Measurements from ENCODE around the gene HOXC13. TPM values are rescaled to one million over a fixed set of nuclear protein-coding genes. Genes with fewer than 3 reads are reported as not detected.

HOXC13 gene
- total RNA-seq, 1 donor = not detected

DNA sequence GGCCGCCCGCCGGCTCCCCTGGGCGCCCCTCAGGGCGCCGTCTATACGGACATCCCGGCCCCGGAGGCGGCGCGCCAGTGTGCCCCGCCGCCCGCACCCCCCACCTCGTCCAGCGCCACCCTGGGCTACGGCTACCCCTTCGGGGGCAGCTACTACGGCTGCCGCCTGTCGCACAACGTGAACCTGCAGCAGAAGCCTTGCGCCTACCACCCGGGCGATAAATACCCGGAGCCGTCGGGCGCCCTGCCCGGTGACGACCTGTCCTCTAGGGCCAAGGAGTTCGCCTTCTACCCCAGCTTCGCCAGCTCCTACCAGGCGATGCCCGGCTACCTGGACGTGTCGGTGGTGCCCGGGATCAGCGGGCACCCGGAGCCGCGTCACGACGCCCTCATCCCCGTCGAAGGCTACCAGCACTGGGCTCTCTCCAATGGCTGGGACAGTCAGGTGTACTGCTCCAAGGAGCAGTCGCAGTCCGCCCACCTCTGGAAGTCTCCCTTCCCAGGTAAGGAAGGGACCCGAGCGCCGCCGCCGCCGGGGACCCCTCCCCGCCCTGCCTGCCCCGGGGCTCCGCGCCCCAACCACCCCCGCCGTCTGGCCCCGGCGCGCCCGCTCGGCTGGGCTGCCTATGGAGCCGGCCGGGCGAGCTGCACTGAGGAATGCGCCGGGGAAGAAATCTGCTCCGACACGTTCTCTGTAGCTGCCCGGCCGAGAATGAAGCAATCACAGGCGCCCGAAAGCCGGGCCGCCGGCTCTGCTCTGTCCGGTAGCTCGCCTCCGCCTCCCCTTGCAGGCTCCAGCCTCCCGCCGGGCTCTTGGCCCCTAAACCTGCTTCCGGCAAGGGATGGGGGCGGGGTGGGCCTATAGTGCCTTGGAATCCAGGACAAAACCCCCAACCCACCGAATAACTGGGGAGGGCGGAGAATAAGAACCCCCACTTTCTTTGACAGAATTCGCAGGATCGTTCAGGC lies 794 bp downstream of the HOXC13 start:
- no peak for DNase-seq (ENCODE audit: low read depth in 2 of 3, low spot score in 2 of 3)

DNA sequence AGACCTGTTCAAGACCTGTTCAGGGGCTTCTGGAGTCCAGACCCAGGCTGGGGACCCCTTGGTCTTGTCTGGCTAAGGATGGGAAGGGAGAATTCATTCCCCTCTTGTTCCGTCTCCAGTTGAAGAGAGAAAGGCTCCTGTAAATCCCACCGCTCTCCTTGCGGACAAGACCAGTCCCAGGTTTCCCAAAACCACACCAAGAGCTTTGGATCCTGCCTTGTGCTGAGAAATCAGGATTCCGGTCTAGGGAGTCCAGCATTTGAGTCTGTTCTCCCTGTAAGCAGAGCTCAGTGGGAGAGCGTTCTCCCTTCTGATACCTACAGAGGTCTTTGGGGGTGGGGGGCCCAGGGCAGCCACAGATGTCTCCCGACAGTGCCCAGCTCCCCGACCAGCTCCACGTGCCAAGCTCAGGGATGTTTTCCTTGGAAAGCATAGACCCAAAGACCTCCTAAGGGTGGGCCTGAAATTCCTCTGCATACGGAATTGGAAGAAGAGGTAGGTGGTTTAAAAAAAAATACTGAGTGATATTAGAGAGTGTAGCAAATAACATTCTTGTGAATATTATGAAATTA lies 1.9 kb downstream of the HOXC13 start:
- no peak for DNase-seq (ENCODE audit: low read depth in 2 of 3, low spot score in 2 of 3)

DNA sequence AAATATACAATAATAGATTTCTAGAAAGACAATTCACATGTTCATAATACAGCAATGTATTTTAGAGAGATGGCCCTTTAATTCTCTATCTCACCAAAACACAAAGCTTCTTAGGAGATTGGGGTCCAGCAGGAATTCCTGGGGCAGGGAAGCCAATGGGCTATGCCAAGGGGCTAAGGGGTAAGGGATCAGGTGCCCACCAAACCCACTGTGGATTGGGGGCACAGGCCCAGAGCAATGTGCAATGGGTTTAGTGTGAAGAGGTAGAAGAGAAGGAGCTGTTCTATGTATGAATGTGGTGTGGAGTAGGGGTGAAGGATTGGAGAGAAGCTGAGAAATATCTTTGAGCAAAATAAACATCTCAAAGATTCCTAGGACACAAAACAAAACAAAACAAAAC lies 2.6 kb downstream of the HOXC13 start:
- DNase-seq (ENCODE audit: low read depth in 2 of 3, low spot score in 2 of 3) = no peak

DNA sequence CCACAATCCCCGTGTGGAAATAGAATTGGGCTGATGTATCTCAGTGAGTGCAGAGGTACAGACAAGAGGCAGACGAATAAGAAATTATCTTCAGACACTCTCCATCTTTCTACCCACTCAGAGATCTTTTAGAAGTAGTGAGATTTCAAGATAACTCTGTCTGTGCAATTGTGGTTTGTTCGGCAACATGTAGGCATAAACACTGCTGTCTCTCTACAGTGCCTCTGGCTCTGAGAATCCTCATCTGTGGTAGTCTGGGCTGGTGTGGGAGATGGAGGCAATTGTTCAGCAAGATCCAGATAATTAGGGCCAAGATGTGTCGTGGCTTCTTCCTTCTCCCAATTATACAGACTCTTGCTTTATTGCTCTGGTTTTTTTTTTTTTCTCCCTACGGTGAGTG lies 3.1 kb downstream of the HOXC13 start:
- no peak for DNase-seq (ENCODE audit: low read depth in 2 of 3, low spot score in 2 of 3)

DNA sequence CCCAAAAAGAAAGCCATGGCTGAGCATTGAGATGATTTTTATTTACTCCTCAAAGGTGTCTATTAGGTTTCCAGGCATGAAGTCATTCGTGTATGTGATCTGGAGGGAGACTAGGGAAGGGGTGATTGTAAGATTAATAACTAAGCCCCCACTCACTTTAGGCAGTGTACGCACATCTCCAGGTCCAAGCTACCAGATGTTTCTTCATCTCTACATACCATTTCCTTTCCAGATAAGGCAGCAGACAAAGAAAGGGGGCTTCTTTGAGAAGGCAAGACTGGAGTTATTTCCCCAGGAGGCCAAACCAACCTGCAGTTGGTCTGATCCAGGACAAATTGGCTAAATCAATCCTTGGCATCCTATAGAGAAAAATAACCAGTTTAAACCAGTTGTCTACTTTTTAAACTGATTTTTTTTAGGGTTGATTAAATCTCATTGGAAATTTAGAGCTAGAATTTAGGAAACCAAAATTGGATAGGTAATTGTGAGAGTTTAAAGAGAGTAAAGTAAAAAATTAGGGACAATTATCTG lies 3.9 kb downstream of the HOXC13 start:
- no peak for DNase-seq (ENCODE audit: low read depth in 2 of 3, low spot score in 2 of 3)

DNA sequence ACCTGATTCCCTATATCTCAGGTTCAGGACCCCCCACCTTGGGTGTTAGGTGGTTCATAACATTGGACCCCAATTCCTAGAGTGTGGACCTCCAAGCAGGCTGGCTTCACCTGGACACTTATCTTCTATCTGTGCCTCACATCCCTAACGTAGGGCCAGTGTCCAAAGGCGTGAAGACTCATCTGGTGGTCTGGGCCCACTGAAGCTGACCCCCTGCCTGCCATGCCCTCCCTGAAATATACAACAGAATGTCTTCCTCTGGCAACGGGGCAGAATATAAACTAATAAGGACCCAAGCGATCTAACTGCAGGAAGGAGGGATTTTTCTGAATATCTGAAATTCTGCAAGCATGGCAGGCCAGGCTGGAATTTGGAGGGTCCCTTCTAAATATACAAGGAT lies 5.6 kb downstream of the HOXC13 start:
- DNase-seq (ENCODE audit: low read depth in 2 of 3, low spot score in 2 of 3) = no peak

DNA sequence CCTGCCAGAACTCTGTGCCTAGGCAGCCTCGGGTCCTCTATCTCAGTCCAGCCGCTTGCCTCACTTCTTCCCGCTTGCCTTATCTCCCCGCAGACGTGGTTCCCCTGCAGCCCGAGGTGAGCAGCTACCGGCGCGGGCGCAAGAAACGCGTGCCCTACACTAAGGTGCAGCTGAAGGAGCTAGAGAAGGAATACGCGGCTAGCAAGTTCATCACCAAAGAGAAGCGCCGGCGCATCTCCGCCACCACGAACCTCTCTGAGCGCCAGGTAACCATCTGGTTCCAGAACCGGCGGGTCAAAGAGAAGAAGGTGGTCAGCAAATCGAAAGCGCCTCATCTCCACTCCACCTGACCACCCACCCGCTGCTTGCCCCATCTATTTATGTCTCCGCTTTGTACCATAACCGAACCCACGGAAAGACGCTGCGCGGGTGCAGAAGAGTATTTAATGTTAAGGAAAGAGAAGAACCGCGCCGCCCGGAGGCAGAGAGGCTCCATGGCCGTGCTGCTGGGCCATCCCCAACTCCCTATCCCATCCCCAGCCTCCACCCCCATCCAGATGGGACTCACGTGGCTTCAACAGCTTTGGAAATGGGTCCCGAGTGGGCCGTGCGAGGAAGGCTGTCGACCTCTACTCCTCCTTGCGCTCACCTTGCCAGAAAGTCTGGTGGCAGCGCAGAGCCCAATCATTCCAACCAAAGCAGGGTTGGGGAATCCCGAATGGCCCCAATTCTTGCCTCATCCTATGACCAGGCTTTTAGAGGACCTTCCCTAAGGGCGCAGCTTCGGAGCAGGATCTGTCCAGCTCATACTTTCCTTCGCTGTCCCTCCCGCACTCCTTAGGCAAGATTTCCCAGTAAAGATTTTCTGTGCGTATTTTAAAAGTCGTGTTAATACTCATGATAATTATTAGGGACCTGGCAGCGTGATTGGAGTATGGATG lies 6.5 kb downstream of the HOXC13 start:
- DNase-seq (ENCODE audit: low read depth in 2 of 3, low spot score in 2 of 3) = no peak

DNA sequence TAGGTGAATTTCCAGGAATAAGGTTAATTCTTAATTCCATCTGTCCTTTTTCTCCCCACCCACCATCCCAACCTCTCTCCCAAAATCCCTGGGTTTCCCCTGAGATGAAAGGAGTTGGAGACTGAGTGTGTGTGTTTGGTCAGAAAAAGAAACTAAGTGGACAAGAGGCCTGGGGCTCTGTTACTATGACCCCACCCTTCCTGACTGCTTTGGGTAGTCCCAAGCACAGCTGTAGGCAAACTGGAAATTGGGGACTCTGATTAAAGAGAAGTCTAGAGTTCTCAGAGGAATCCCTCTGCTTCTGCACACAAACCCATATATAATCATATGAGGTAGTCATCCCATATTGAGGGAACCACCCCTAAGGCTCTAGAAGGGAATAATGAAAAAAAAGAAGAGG lies 9.1 kb downstream of the HOXC13 start:
- DNase-seq (ENCODE audit: low read depth in 2 of 3, low spot score in 2 of 3) = no peak

DNA sequence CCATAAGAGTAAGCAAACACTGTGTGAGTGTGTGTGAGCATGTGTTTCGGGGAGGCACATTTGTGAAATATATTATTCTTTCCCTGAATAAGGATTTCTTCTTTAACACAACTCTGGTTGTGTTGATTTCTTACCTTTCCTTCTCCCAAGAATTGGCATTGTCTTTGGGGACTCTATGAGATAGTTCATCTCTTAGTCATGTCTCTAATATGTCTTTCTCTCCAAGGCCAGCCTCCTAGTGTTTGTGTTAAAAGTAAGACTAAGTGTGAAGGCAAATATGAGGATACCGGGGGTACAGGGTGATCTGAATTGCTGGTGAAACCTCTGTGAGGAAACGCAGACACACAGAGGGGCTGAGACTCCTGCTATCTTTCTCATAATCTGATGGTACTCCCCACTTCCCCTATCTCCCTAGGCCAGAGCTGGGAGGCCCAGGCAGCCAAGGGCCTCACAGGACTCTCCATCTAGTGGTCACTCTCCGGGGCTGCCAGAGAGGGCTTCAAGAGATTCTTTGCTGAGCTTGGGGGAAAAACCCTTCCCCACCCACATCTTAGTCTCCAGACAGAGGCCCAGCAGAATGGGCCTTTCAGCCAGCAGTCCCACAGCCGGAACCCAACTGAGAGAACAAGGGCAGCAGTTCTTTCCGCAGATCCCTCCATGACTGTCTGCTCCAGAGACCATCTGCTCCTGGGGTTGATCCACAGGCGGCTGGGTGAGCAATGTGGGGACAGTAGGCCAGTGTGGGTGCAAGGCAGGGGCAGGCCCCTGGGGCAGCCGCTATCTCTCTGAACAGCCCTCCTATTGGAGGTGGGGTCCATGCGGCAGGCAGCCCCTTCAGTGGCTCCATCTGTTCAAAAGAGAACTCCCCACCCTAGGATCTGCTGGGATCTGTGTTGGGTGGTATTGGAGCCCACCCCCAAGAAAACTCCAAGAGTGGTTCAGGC lies 10.3 kb downstream of the HOXC13 start:
- DNase-seq (ENCODE audit: low read depth in 2 of 3, low spot score in 2 of 3) = no peak

DNA sequence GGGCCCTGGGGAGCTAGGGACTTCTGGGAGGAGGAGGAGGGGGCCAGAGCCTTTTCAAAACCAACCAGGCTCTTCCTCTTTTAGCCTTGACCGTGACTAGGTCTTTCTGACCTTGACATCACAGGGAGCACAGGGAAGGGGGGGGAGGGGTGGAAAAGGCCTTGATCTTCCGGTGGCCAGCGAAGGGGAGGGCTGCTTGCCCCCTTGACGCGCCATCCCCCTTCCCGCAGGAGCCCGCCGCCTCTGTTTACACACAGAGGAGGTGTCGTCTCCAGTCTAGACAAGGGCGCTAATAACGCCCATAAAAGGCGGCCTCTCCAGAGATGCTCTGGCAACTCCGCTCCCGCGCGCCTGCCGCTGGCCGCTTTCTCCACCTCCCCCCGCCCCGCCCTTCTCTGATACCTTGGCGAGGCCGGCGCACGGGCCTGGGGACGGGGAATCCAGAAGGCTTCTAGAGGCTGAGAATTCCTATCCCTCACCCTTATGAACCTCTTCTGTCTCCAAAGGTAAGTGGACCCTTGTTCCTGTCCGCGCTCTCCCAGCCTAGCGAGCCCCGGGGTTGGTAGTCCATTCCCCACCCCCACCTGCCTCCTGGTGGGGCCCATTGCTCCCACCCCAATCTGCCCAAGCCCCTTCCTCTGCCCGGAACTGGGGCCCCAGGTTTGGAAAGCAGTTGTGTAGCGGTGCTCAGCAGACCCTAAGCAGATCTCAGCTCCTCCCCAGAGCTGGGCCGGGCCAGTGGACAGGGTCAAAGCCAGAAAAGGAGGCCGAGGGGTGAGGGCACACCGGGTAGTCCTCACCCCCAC lies 11.2 kb downstream of the HOXC13 start:
- no peak for DNase-seq (ENCODE audit: low read depth in 2 of 3, low spot score in 2 of 3)

DNA sequence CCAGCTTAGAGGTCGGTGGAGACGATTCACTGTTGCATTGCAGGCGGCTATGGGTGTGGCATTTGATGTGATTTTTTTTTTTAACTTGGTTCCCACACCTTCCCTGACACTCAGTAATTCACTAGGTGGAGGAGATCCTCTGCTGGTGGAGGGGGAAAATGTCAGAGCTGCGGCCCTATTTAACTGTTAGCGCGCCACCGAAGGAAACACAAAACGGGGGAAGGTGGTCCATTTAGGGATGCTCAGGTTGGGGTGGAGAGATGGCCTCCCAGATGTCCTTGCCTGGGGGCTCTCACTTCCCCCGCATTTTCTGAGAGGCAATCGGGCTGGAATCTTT lies 11.8 kb downstream of the HOXC13 start:
- DNase-seq (ENCODE audit: low read depth in 2 of 3, low spot score in 2 of 3) = no peak

DNA sequence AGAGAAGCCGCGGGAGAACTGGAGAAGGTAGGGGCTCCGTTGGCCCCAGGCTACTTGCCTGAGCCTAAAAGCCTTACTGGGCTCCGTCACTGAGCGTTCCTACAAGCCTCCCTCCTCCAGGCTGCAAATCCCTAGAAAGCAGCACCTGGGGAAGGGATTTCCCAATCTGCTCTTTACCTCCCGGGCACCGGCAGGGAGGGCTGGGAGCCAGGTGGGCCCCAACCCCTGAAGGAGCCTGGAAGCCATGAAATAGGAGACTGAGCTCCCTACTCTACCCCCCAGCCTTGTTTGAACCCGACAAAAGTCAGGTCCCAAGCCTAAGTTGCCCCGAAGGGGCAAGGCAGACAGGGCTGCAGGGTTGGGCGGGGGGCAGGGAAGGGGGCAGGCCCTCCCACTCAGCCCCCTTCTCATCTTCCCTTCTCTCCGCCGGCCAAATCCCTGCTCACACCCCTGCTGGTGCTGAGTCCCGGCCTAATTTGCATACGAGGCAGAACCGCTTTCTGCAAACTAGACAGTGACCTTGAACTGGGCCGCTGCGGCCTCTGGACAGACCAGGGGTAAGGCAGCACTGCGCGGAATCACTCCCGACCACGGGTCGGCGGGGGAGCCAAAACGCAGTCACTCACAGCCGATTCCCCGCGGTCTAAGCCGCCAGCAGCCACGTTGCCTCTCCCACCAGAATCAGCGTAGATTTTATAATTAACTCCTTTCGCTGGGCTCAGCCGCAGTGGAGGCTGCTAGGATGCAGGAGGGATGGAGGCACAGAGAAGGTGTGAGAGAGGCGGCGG lies 12.4 kb downstream of the HOXC13 start:
- DNase-seq (ENCODE audit: low read depth in 2 of 3, low spot score in 2 of 3) = no peak

DNA sequence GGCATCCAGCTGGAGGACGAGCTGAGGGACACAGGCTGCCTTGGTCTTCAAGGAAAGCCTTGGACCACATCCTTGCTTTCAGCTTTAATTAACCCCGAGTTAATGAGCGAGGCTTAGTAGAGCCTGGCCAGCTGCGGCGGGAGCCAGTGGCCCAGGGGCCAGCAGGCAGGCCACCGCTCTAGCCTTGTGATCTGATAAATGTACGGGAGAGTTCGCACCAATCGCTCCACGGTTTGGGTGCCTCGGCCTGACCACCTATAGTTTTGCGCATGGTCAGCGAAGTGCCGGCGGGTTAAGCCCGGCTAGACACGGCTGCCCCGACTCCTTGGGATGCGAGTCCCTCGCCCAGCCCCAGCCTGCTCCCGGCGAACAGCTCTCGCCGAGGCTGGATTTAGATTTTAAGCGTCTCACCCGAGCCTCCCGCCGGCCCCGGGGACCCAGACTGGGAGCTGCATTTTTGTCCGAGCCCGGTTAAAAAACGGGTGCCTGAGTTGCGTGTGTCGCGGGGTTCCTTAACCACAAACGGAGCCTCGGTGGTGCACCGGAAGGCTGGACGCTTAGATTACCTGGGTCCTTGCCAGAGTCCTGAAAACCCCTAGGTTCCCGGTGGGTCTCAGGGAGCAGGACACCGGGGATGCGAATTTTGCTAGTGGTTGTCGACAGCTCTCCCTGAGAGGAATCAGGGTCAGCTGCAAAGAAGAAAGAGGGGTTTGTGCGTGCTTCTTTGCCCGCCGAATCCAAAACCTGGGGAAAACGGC lies 13.1 kb downstream of the HOXC13 start:
- no peak for DNase-seq (ENCODE audit: low read depth in 2 of 3, low spot score in 2 of 3)

DNA sequence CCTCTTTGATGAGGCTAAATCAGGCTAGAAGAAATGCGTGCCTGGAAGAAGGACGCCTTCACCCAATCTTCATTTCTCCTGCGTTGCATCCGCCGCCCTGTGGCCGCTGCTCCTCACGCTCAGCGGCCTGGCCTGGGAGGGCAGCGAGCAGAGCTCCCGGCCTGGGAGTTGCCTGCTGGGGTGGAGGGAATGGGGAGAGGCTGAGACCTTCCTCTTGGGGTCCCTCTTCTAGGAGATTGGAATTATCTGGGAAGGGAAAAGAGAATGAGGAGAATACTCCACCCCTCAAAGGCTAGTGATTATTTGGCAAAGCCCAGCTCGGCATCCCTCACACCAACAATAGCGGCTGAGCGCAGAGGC lies 13.7 kb downstream of the HOXC13 start:
- no peak for DNase-seq (ENCODE audit: low read depth in 2 of 3, low spot score in 2 of 3)

DNA sequence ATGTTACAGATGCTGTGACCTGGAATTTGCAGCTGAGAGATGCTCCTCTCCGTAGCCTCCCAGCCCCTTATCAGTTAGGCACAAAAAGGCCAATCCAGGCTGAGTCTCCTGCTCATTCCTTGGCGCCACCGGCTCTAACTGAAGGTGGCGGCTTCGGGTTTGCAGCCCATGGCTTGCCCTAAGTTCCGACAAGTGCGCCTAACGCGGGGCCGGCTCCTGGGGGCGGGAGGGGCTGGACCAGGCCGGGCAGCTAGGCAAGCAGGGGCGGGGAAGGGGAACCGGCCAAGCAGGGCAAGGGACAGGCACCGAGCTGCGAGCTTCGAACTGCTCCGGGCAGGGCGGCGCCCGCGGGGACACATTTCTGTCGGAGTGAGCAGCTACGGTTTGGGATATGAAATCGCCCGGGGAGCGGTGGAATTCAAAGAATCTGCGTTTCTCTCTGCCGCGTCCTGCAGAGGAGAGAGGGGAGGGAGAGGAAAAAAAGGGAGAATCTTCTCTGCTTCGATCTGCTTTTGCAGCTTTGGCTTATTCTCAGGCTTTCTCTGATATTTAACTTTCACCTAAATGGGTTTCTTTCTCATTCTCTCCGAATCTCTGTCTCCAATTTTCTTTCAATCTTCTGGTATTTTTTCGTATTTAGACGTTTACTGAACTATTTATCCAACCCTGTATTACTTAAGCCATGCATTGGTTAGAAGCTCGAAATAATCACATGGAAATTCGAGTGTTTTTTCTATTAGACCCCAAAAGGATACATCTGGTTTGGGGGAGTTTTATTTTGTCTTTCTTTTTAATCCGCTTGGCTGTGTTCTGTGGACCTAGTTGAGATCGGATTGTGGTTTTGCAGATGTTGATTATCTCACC lies 14.5 kb downstream of the HOXC13 start:
- no peak for DNase-seq (ENCODE audit: low read depth in 2 of 3, low spot score in 2 of 3)

DNA sequence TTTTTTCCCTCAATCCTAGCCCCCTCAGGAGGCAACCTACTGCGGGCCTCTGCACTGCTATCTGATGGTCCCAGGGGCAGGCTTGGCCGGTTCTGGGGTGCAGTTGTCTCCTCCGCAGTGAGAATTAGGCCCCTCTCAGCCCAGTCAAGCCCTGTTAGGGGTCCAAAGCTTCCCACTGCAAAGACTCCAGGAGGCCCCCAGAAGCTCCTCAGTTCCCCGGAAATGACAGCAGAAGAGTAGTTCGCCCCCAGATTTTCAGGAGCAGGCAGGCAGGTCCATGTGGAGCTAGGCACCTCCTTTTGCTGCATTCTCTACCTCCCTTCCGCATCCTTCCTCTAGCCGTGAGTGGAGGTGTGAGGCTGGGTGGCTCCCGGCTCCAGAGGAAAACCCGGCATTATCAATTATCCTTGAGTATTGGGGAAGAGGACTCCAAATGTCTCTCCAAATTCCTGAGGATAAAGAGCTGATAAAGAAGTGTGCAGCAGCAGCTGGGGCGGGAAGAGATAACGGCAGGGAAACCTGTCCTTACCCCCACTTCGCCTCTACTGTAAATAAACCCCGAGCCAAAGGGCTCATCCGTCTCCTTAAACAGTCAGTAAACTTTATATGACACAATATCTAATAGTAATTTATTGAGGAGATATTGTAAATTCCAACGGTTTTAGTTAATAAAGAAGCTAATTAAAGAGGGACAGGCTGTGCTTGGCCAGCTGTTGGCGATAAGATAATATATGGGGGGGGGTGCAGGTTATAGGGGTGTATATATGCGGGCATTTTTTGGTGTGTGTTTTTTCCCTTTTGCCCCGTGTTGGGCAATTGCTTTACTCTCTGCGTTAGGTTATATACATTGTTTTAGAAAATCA lies 15.4 kb downstream of the HOXC13 start:
- no peak for DNase-seq (ENCODE audit: low read depth in 2 of 3, low spot score in 2 of 3)
